ENCODE measurements around the gene IFT88.

The IFT88 gene

DNA sequence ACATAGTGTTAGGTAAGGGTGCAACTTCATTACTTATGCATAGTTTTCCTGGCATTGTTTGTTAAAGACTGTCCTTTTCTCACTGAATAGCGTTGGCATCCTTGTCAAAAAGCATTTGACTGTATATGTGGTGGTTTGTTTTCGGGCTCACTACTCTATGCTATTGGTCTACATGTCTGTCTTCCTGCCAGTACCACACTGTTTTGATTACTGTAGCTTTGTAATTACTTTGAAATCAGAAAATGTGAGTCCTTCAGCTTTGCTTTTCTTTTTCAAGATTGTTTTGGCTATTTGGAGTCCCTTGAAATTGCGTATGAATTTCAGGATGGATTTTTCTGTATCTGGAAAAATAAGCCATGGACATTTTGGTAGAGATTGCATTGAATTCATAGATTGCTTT lies 56.0 kb downstream of the IFT88 start:
- DNase-seq (ENCODE audit: insufficient read length, low spot score) = no peak
- FAIRE-seq = no peak
- TF ChIP-seq, protein P1, sequence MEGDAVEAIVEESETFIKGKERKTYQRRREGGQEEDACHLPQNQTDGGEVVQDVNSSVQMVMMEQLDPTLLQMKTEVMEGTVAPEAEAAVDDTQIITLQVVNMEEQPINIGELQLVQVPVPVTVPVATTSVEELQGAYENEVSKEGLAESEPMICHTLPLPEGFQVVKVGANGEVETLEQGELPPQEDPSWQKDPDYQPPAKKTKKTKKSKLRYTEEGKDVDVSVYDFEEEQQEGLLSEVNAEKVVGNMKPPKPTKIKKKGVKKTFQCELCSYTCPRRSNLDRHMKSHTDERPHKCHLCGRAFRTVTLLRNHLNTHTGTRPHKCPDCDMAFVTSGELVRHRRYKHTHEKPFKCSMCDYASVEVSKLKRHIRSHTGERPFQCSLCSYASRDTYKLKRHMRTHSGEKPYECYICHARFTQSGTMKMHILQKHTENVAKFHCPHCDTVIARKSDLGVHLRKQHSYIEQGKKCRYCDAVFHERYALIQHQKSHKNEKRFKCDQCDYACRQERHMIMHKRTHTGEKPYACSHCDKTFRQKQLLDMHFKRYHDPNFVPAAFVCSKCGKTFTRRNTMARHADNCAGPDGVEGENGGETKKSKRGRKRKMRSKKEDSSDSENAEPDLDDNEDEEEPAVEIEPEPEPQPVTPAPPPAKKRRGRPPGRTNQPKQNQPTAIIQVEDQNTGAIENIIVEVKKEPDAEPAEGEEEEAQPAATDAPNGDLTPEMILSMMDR (IDR thresholded peaks at IDR 0.05; ENCODE audit: insufficient read depth, missing control alignments) = no peak

DNA sequence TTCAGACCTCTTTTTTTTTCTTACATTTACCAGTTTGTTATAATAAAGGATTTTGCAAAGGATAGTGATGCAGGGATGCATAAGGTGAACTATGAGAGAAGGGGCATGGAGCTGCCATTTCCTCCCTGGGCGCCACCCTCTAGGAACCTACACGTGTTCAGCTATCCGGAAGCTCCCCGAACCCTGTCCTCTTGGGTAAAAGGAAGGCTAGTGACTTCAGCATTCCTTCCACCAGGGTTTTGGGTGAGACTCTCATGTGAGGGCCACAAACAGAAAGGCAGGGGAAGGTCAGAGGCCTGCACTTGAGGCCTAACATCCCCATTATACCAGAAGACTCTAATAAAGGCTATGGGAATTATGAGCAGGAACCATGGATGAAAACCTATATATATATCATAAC lies 57.3 kb downstream of the IFT88 start:
- FAIRE-seq = no peak
- DNase-seq (ENCODE audit: insufficient read length, low spot score) = no peak

DNA sequence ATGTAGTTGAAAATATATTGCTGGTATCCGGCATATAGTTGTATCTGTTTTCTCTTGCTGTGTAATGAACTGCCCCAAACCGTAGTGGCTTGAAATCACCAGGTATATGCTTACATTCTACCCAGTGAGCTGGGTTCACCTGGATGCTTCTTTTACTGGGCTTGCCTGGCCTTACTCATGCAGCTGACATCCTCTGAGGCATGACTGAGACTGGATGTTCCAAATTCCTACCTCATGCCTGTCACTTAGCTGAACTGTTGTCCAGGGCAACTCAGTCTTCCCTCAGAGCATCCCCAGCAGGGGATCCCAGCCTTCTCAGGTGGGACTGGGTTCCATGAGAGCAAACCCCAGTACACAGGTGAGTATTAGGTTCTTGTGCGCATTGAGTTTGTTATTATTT lies 66.8 kb downstream of the IFT88 start:
- TF ChIP-seq, protein P1 (IDR thresholded peaks at IDR 0.05; ENCODE audit: insufficient read depth, missing control alignments) = no peak
- FAIRE-seq (no peak), DNase-seq (ENCODE audit: insufficient read length, low spot score) (no peak)

More for the DNA sequence above, 57.3 kb downstream of the IFT88 start:
- TF ChIP-seq, protein P1 (IDR thresholded peaks at IDR 0.05; ENCODE audit: insufficient read depth, missing control alignments) = no peak

DNA sequence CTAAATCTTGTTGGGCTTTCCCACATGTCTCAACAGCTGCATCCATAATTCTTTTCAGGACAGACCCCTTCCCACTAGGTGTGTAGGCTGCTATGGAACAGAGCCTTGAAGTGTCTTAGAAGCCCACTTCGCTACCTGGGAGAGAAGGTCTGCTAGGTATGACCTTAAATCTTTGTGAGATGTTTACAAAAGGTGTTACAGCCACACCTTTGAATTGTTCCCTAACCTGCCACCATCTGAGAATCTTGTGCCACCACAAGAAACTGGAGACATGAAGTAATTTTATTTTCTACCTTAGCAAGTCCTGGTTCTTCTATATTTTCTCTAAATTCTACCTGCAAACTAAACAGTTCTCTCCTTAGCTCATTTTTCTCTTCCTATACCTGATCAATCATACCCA lies 69.1 kb downstream of the IFT88 start:
- FAIRE-seq (no peak), DNase-seq (ENCODE audit: insufficient read length, low spot score) (no peak)
- TF ChIP-seq, protein P1 (IDR thresholded peaks at IDR 0.05; ENCODE audit: insufficient read depth, missing control alignments) = no peak

DNA sequence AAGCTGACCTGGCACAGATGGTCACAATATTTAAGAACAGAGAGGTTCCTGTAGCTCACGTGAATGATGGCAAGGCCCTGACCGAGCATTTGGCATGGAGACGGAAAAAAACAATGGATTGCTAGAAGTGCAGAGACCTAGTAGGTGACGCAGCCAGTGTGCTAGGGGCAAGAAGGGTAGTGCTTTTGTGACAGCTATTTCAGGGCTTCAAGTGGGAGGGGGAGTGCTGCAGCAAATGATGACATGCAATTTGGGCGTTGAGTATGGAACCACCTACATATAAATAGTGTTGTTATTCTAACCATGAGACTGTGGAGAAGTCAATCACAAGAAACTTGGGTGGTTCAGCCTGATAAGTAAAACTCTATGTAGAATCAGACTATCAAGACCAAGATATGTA lies 70.9 kb downstream of the IFT88 start:
- DNase-seq (ENCODE audit: insufficient read length, low spot score) = no peak
- FAIRE-seq = no peak
- TF ChIP-seq, protein P1 (IDR thresholded peaks at IDR 0.05; ENCODE audit: insufficient read depth, missing control alignments) = no peak

DNA sequence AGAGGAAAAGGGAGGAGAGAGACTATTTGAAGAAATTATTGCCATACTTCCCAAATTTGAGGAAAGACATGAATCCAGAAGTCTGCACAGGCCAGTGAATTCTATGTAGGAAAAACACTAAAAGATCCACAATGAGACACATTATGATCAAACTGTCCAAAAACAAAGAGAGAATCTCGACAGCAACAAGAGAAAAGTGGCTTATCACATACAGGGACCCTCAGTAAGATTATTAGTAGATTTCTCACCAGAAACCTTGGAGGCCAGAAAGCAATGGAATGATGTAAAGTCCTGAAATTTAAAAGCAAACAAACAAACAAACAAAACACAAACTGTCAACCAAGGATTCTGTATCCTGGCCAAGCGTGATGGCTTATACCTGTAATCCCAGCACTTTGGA lies 80.8 kb downstream of the IFT88 start:
- FAIRE-seq (no peak), DNase-seq (ENCODE audit: insufficient read length, low spot score) (no peak)
- TF ChIP-seq, protein P1 (IDR thresholded peaks at IDR 0.05; ENCODE audit: insufficient read depth, missing control alignments) = no peak

DNA sequence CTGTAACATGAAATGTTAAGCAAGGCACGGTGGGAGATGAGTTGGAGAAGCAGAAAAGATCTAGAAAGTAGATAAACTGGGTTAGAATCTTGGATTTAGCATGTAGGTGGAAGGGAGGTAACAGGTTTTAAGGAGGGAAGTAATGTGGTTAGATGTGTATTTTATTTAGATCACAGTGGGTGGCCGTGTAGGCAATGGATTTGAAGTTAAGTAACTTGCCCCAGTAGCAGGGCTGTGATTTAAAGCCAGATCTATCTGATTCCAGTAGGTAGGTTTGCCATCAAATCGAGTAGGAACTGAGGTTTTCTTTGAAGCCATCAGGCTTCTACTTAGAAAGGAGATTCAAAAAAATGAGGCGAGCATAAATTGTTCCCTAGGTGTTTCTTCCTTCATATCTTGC lies 86.0 kb downstream of the IFT88 start:
- DNase-seq (ENCODE audit: insufficient read length, low spot score) (no peak), FAIRE-seq (no peak)
- TF ChIP-seq, protein P1 (IDR thresholded peaks at IDR 0.05; ENCODE audit: insufficient read depth, missing control alignments) = no peak
